Type B pancreatic cell (in vitro differentiated cells): ENCODE measurements around the gene CDC42EP4. TPM values are rescaled to one million over a fixed set of nuclear protein-coding genes. Genes with fewer than 3 reads are reported as not detected.

ENCODE experiments used
- DNase-seq: peaks from one replicate; pipeline ENCODE4 v3.0.0; 2021; ENCODE audit warnings: mixed read lengths; ENCODE audit not compliant: unreplicated experiment; ENCODE audit errors: extremely low spot score
- H3K27ac Mint-ChIP-seq: 2 replicates; pipeline ENCODE4 v1.8.0; 2021; ENCODE audit warnings: mild to moderate bottlenecking, mixed read lengths
- H3K27me3 Mint-ChIP-seq: 2 replicates; pipeline ENCODE4 v1.8.0; 2021; ENCODE audit warnings: mixed read lengths
- H3K36me3 Mint-ChIP-seq: 2 replicates; pipeline ENCODE4 v1.8.0; 2021; ENCODE audit warnings: mixed read lengths
- H3K4me1 Mint-ChIP-seq: one replicate; pipeline ENCODE4 v1.8.0; 2021; ENCODE audit warnings: mixed read lengths; ENCODE audit not compliant: unreplicated experiment
- H3K4me3 Mint-ChIP-seq: 2 replicates; pipeline ENCODE4 v1.8.0; 2021; ENCODE audit warnings: mild to moderate bottlenecking, mixed read lengths
- H3K9me3 Mint-ChIP-seq: 2 replicates; pipeline ENCODE4 v1.8.0; 2021; ENCODE audit warnings: mixed read lengths
- CTCF ChIP-seq: fragments of 200-600 bp; sonication (generic); conservative IDR thresholded peaks from 2 replicates; pipeline ENCODE4 v1.5.0; 2021; ENCODE audit warnings: antibody characterized with exemption, mild to moderate bottlenecking
- total RNA-seq: library from RNA; stranded (reverse); gene quantifications from 2 replicates; pipeline ENCODE4 v1.2.1, GENCODE V29; 2021; ENCODE audit warnings: low replicate concordance

The CDC42EP4 gene
- total RNA-seq, 1 donor from 2014 or later, result 78.8 TPM

DNA sequence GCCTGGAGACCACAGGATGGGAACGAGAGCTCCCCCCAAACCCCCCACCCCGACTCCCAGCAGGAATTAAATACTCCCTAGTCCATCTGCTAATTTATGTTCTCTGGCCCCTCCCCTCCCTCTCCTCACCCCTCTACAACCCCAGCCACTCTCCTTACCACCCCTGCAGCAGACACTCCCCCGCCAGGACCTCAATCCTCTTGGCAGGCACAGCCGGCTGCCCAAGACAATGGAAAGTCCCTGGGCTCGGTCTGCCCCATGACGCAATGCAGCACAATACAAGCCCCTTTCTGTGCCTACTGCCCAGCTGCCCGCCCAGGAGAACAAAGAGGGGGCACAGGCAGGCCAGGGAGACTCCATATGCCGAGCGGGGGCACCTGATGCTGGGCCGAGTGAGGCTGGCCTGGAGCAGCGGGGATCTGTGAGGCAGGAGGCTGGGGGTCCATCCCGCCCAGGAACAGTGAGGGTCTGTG is 30.3 kb upstream of the CDC42EP4 start:
- H3K36me3 Mint-ChIP-seq, result no peaks in the 10 kb centered on the region
- H3K4me1 Mint-ChIP-seq, result peaks cover 65% of the 10 kb centered on the region
- peak overlapping the region; percentile 41 for H3K4me3 Mint-ChIP-seq
- no peak overlapping the region for H3K27ac Mint-ChIP-seq
- no peaks in the 10 kb centered on the region for H3K27me3 Mint-ChIP-seq
- no peaks in the 10 kb centered on the region for H3K9me3 Mint-ChIP-seq
- TF ChIP-seq CTCF, result no peak
- DNase-seq, result no peak

GRCh38 chr17:73341350-73342049 is 29.7 kb upstream of the CDC42EP4 start:
- TF ChIP-seq CTCF, result no peak
- H3K36me3 Mint-ChIP-seq, result no peaks in the 10 kb centered on the region
- H3K4me3 Mint-ChIP-seq, result peak overlapping the region; percentile 41
- no peak overlapping the region for H3K27ac Mint-ChIP-seq
- H3K27me3 Mint-ChIP-seq, result no peaks in the 10 kb centered on the region
- H3K9me3 Mint-ChIP-seq, result no peaks in the 10 kb centered on the region
- no peak for DNase-seq
- H3K4me1 Mint-ChIP-seq, result peaks cover 70% of the 10 kb centered on the region

DNA sequence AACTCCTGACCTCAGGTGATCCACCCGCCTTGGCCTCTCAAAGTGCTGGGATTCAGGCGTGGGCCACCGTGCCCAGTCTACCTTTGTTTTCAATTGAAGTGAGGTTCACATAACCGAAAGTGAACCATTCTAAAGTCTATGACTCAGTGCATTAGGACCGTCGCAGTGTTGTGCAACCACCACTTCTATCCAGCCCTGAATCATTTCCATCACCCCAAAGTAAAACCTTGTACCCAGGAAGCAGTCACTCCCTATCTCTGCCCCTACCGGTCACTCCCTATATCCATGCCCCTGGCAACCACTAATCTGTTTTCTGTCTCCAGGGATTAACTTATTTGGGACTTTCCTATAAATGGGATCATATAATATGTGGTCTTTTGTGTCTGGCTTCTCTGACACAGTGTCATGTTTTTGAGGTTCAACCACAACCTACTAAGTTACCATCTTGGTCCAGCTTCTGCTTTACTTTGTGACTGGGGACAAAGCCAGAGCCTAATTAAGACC is 28.3 kb upstream of the CDC42EP4 start:
- no peak for TF ChIP-seq CTCF
- H3K27ac Mint-ChIP-seq, result no peak overlapping the region
- DNase-seq, result no peak
- no peaks in the 10 kb centered on the region for H3K36me3 Mint-ChIP-seq
- H3K4me1 Mint-ChIP-seq, result peaks cover 65% of the 10 kb centered on the region
- no peaks in the 10 kb centered on the region for H3K27me3 Mint-ChIP-seq
- no peaks in the 10 kb centered on the region for H3K9me3 Mint-ChIP-seq
- no peak overlapping the region for H3K4me3 Mint-ChIP-seq

GRCh38 chr17:73338566-73339197 is 26.9 kb upstream of the CDC42EP4 start:
- no peaks in the 10 kb centered on the region for H3K9me3 Mint-ChIP-seq
- no peak for TF ChIP-seq CTCF
- no peak overlapping the region for H3K27ac Mint-ChIP-seq
- H3K27me3 Mint-ChIP-seq, result no peaks in the 10 kb centered on the region
- no peak overlapping the region for H3K4me3 Mint-ChIP-seq
- no peaks in the 10 kb centered on the region for H3K36me3 Mint-ChIP-seq
- DNase-seq, result no peak
- peaks cover 57% of the 10 kb centered on the region for H3K4me1 Mint-ChIP-seq

GRCh38 chr17:73338050-73338521 is 26.3 kb upstream of the CDC42EP4 start:
- Mint-ChIP-seq H3K36me3 (no peaks in the 10 kb centered on the region), H3K27me3 (no peaks in the 10 kb centered on the region), H3K4me3 (no peak overlapping the region), H3K27ac (no peak overlapping the region), H3K9me3 (no peaks in the 10 kb centered on the region), H3K4me1 (peaks cover 52% of the 10 kb centered on the region)
- DNase-seq, result no peak
- TF ChIP-seq CTCF, result no peak
